ENCODE results near the gene MTOR.

MTOR gene

GRCh38 chr1:11059155-11059967 is 203.0 kb downstream of the MTOR start:
- no peak for DNase-seq

DNA sequence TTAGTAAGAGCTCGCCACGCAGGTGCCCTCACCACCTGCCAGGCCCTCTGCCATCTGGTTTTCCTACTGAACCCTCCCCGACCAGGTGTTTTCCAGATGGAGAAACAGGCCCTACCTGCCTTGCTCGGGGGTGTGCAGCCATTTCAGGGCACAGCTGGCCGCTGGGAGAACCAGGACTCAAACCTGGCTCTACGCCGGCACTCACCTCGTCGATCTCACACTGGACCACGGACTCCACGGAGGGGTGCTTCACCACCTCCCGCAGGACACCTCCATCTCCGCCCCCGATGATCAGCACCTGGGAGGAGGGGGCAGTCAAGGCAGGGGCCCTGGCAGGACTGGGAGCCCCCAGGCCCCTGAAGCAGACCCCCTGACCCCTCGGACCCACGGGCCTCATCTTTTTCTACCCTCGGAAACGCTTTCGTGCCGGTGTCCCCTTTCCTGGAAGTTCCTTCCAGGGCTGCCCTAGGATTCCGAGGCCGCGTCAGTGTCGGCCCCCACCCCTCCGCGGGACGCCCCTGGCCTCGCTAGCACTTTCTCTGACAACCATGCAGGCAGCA is 203.7 kb downstream of the MTOR start:
- DNase-seq, result no peak

GRCh38 chr1:11058026-11058425 is 204.3 kb downstream of the MTOR start:
- DNase-seq, result no peak

GRCh38 chr1:11057477-11057876 is 204.9 kb downstream of the MTOR start:
- no peak for DNase-seq
